Astrocyte (in vitro differentiated cells and primary cell): ENCODE results near the gene ALLC. TPM values are rescaled to one million over a fixed set of nuclear protein-coding genes. Genes with fewer than 3 reads are reported as not detected.
"Not testable (repeated sequence)": the region's sequence is repeated elsewhere in the genome, so short reads cannot be mapped to it uniquely, and the experiment has no call there.

Source experiments
- DNase-seq: peaks from one replicate; pipeline ENCODE4 v3.0.0-alpha.2; 2010; ENCODE audit warnings: low read depth
- FAIRE-seq: peaks from 2 replicates; lab custom pipeline; 2011; peaks lifted over from hg19 to GRCh38; lab: Jason Lieb, UNC
- H2AFZ ChIP-seq: 2 replicates; pipeline ENCODE4 v1.6.0; 2012; ENCODE audit warnings: low read depth, low read length, inconsistent platforms
- H3K27ac ChIP-seq: 2 replicates; pipeline ENCODE4 v1.5.1; 2011; ENCODE audit warnings: low read depth, low read length, inconsistent platforms
- H3K27me3 ChIP-seq: 2 replicates; pipeline ENCODE4 v1.6.0; 2011; ENCODE audit warnings: low read length, inconsistent platforms; ENCODE audit not compliant: insufficient read depth
- H3K36me3 ChIP-seq: 2 replicates; pipeline ENCODE4 v1.5.1; 2011; ENCODE audit warnings: low read length, inconsistent platforms; ENCODE audit not compliant: insufficient read depth
- H3K4me1 ChIP-seq: 2 replicates; pipeline ENCODE4 v1.5.1; 2011; ENCODE audit warnings: low read length, inconsistent platforms; ENCODE audit not compliant: insufficient read depth
- H3K4me2 ChIP-seq: 2 replicates; pipeline ENCODE4 v1.6.0; 2012; ENCODE audit warnings: low read length, inconsistent platforms
- H3K4me3 ChIP-seq: 2 replicates; pipeline ENCODE4 v1.5.1; 2011; ENCODE audit warnings: low read depth, mild to moderate bottlenecking, low read length, inconsistent platforms; ENCODE audit not compliant: insufficient read depth
- H3K79me2 ChIP-seq: 2 replicates; pipeline ENCODE4 v1.6.0; 2012; ENCODE audit warnings: mild to moderate bottlenecking, low read length, inconsistent platforms; ENCODE audit not compliant: insufficient read depth
- H3K9ac ChIP-seq: 2 replicates; pipeline ENCODE4 v1.6.0; 2012; ENCODE audit warnings: mild to moderate bottlenecking, low read length, inconsistent platforms
- H3K9me3 ChIP-seq: 2 replicates; pipeline ENCODE4 v1.5.1; 2012; ENCODE audit warnings: low read depth, mild to moderate bottlenecking, low read length, inconsistent platforms; ENCODE audit not compliant: insufficient read depth
- H4K20me1 ChIP-seq: 2 replicates; pipeline ENCODE4 v1.6.0; 2012; ENCODE audit warnings: low read length, inconsistent platforms; ENCODE audit not compliant: insufficient read depth
- H3K27ac Mint-ChIP-seq: one replicate; pipeline ENCODE4 v1.8.0; 2021; ENCODE audit warnings: mild to moderate bottlenecking, mixed read lengths; ENCODE audit not compliant: unreplicated experiment
- H3K27me3 Mint-ChIP-seq: one replicate; pipeline ENCODE4 v1.8.0; 2021; ENCODE audit warnings: low read depth, mixed read lengths; ENCODE audit not compliant: unreplicated experiment
- H3K36me3 Mint-ChIP-seq: one replicate; pipeline ENCODE4 v1.8.0; 2021; ENCODE audit warnings: low read depth, mixed read lengths; ENCODE audit not compliant: unreplicated experiment
- H3K4me1 Mint-ChIP-seq: one replicate; pipeline ENCODE4 v1.8.0; 2021; ENCODE audit warnings: low read depth, mixed read lengths; ENCODE audit not compliant: unreplicated experiment
- H3K4me3 Mint-ChIP-seq: one replicate; pipeline ENCODE4 v1.8.0; 2021; ENCODE audit warnings: mild to moderate bottlenecking, moderate library complexity, mixed read lengths; ENCODE audit not compliant: unreplicated experiment
- H3K9me3 Mint-ChIP-seq: one replicate; pipeline ENCODE4 v1.8.0; 2021; ENCODE audit warnings: mild to moderate bottlenecking, mixed read lengths; ENCODE audit not compliant: unreplicated experiment
- CTCF ChIP-seq: IDR thresholded peaks from 2 replicates; pipeline ENCODE4 v1.5.1; 2011; ENCODE audit warnings: low read depth, mild to moderate bottlenecking, inconsistent platforms, low read length, moderate library complexity; ENCODE audit not compliant: insufficient read depth
- EZH2 ChIP-seq: IDR thresholded peaks from 2 replicates; pipeline ENCODE4 v1.6.1; 2012; ENCODE audit warnings: mild to moderate bottlenecking, low read length, inconsistent platforms; ENCODE audit not compliant: insufficient read depth
- total RNA-seq: library from RNA; stranded (reverse); gene quantifications from 2 replicates; pipeline ENCODE4 v1.2.1, GENCODE V29; 2021

The ALLC gene
- total RNA-seq, 1 donor from 2014 or later = not detected

DNA sequence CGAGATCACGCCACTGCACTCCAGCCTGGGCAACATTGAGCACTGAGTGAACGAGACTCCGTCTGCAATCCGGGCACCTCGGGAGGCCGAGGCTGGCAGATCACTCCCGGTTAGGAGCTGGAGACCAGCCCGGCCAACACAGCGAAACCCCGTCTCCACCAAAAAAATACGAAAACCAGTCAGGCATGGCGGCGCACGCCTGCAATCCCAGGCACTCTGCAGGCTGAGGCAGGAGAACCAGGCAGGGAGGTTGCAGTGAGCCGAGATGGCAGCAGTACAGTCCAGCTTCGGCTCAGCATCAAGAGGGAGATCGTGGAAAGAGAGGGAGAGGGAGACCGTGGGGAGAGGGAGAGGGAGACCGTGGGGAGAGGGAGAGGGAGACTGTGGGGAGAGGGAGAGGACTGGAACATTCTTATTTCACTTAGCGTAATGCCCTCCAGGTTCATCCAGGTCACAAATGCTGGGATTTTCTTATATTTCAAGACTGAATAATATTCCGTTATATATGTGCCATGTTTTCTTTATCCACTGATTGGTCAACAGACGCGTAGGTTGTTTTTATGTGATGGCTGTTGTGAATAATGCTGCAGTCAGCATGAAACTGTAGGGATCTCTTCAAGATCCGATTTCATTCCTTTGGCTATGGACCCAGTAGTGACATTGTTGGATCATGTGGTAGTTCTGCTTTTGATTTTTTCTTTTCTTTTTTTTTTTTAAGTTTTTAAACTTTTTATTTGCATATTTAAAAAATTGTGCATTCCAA is 41.4 kb upstream of the ALLC start:
- H3K27ac ChIP-seq, H4K20me1 ChIP-seq, H3K4me1 ChIP-seq, H3K9ac ChIP-seq, H3K4me1 Mint-ChIP-seq, DNase-seq, H3K4me3 Mint-ChIP-seq, H3K27me3 ChIP-seq, FAIRE-seq, H3K79me2 ChIP-seq, H3K27me3 Mint-ChIP-seq, H3K4me3 ChIP-seq, H3K36me3 ChIP-seq, H2AFZ ChIP-seq, H3K9me3 ChIP-seq, H3K36me3 Mint-ChIP-seq, H3K27ac Mint-ChIP-seq, H3K4me2 ChIP-seq: not testable (repeated sequence)
- peaks cover 14% of the 10 kb centered on the region for H3K9me3 Mint-ChIP-seq

DNA sequence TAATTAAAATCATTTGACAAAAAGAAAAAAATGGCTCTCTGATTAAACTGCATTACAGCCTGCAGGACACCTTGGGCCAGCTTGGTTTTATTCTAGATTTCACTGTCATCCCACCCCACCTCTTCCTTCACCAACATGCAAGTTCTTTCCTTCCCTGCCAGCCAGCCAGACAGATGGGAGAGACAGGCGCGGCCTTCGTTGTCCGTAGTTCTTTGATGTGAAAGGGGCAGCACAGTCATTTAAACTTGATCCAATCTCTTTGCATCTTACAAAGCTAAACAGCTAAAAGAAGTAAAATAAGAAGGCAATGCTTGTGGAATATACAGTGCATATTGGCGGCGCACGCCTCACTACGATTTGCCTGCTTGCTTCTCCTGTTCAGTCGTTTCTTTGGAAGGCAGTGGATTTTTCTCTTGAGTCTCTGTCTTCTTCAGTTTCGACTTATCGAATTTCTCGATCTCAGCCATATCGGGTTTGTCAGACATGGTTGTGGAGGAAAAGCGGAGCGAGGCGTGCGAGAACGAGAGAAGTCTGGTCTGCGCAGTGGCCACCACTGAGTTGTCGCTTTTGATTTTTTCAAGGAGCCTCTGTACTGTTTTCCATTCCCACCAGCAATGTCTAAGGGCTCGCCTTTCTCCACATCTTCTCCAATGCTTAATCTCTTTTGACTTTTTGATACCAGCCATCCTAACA is 40.7 kb upstream of the ALLC start:
- DNase-seq (no peak), FAIRE-seq (no peak)
- H3K4me3 ChIP-seq = no peak overlapping the region
- Mint-ChIP-seq H3K4me3 (no peak overlapping the region), H3K4me1 (peaks cover 6% of the 10 kb centered on the region), H3K27ac (no peak overlapping the region), H3K27me3 (peaks cover 1% of the 10 kb centered on the region), H3K36me3 (peaks cover 1% of the 10 kb centered on the region), H3K9me3 (peaks cover 14% of the 10 kb centered on the region)
- no peaks in the 10 kb centered on the region for H3K9me3 ChIP-seq
- no peaks in the 10 kb centered on the region for H3K4me1 ChIP-seq
- H3K79me2 ChIP-seq = no peaks in the 10 kb centered on the region
- no peaks in the 10 kb centered on the region for H3K36me3 ChIP-seq
- H2AFZ ChIP-seq = no peak overlapping the region
- H3K27me3 ChIP-seq = no peaks in the 10 kb centered on the region
- H4K20me1 ChIP-seq = no peaks in the 10 kb centered on the region
- H3K27ac ChIP-seq = no peak overlapping the region
- H3K9ac ChIP-seq = no peak overlapping the region
- TF ChIP-seq CTCF = no peak
- no peak for TF ChIP-seq EZH2
- H3K4me2 ChIP-seq = no peak overlapping the region

DNA sequence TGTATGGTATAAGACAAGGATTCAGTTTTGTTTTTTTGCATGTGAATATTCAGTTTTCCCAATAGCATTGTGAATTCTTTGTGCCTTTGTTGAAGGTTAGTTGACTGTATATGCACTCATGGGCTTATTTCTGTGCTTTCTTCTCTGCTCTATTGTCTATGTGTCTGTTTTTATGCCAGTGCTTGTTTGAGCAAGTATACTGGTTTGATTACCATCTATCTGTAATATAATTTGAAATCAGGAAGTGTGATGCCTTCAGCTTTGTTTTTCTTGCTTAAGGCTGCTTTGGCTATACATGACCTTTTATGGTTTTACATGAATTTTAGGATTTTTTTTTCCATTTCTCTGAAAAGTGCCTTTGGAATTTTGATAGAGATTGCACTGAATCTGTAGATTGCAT is 39.6 kb upstream of the ALLC start:
- no peak overlapping the region for H3K27ac ChIP-seq
- no peak overlapping the region for H3K4me2 ChIP-seq
- Mint-ChIP-seq H3K4me3 (no peak overlapping the region), H3K27me3 (no peaks in the 10 kb centered on the region), H3K9me3 (peaks cover 17% of the 10 kb centered on the region), H3K36me3 (peaks cover 1% of the 10 kb centered on the region), H3K27ac (no peak overlapping the region), H3K4me1 (peaks cover 6% of the 10 kb centered on the region)
- H3K79me2 ChIP-seq = no peaks in the 10 kb centered on the region
- H3K9ac ChIP-seq = no peak overlapping the region
- no peak for FAIRE-seq
- H2AFZ ChIP-seq = no peak overlapping the region
- no peak overlapping the region for H3K4me3 ChIP-seq
- DNase-seq = no peak
- H3K9me3 ChIP-seq = no peaks in the 10 kb centered on the region
- H3K36me3 ChIP-seq = no peaks in the 10 kb centered on the region
- H3K27me3 ChIP-seq = no peaks in the 10 kb centered on the region
- no peaks in the 10 kb centered on the region for H4K20me1 ChIP-seq
- TF ChIP-seq CTCF (no peak), EZH2 (no peak)
- H3K4me1 ChIP-seq = no peaks in the 10 kb centered on the region
